Dendritic cell treated with granulocyte-macrophage colony-stimulating factor and Interleukin-4, amounts not matched to agents 40 ng/mL and 50 ng/mL, for 4 days (primary cell): ENCODE data around the gene LENG1.
"Not testable (repeated sequence)": the region's sequence is repeated elsewhere in the genome, so short reads cannot be mapped to it uniquely, and the experiment has no call there.

Experiments
- H3K27ac Mint-ChIP-seq: one replicate; pipeline ENCODE4 v1.8.0; 2022; ENCODE audit warnings: mild to moderate bottlenecking, mixed read lengths
- H3K27me3 Mint-ChIP-seq: one replicate; pipeline ENCODE4 v1.8.0; 2022; ENCODE audit warnings: mild to moderate bottlenecking, mixed read lengths
- H3K36me3 Mint-ChIP-seq: one replicate; pipeline ENCODE4 v1.8.0; 2022; ENCODE audit warnings: low read depth, mixed read lengths
- H3K4me1 Mint-ChIP-seq: one replicate; pipeline ENCODE4 v1.8.0; 2022; ENCODE audit warnings: low read depth, mixed read lengths
- H3K4me3 Mint-ChIP-seq: one replicate; pipeline ENCODE4 v1.8.0; 2022; ENCODE audit warnings: mild to moderate bottlenecking, moderate library complexity, mixed read lengths
- H3K9me3 Mint-ChIP-seq: one replicate; pipeline ENCODE4 v1.8.0; 2022; ENCODE audit warnings: mixed read lengths
- intact Hi-C: fragments of 100-400 bp; cut with micrococcal nuclease; formaldehyde crosslinking; loops from one replicate; pipeline ENCODE4 v1.15.0; 2022

LENG1 gene

DNA sequence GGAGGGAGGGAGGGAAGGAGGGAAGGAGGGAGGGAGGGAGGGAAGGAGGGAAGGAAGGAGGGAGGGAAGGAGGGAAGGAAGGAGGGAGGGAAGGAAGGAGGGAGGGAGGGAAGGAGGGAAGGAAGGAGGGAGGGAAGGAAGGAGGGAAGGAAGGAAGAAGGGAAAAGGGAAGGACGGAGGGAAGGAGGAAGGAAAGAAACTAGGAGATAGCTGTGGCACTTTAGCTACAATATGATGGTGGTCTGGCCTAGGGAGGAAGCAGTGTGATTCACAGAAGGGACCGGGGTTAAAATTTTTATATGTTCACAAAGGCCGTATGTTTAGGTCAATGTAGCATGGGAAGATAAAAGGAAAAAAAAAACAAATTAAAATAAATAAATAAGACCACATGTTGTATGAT is 22.4 kb upstream of the LENG1 start:
- intact Hi-C loops, H3K27ac Mint-ChIP-seq, H3K9me3 Mint-ChIP-seq, H3K4me3 Mint-ChIP-seq, H3K27me3 Mint-ChIP-seq: not testable (repeated sequence)
- H3K36me3 Mint-ChIP-seq, result peaks cover 82% of the 10 kb centered on the region
- H3K4me1 Mint-ChIP-seq, result peaks cover 37% of the 10 kb centered on the region

DNA sequence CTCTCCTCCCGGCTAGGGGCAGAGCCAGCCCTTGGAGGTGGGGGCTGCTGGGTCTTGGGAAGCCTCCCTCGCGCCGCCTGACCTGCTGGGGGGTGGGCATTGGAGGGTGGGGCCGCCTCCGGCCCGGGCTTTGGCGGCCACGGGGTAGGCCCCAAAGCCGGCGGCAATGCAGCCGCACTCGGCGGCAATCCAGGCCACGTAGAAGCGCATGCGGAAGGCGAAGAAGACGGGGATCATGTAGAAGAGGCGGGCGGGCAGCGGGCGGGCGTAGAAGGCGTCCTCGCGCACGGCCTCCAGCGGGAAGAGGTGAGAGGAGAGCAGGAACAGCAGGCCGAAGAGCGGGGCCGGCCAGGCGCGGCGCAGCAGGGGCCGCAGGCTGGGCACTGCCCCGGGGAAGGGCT is 21.2 kb upstream of the LENG1 start:
- H3K4me1 Mint-ChIP-seq, result peaks cover 31% of the 10 kb centered on the region
- no peak overlapping the region for H3K4me3 Mint-ChIP-seq
- H3K27me3 Mint-ChIP-seq, result no peaks in the 10 kb centered on the region
- intact Hi-C loops, result no loop called here
- no peaks in the 10 kb centered on the region for H3K9me3 Mint-ChIP-seq
- peak overlapping the region; percentile 51 for H3K27ac Mint-ChIP-seq
- H3K36me3 Mint-ChIP-seq, result peaks cover 82% of the 10 kb centered on the region

DNA sequence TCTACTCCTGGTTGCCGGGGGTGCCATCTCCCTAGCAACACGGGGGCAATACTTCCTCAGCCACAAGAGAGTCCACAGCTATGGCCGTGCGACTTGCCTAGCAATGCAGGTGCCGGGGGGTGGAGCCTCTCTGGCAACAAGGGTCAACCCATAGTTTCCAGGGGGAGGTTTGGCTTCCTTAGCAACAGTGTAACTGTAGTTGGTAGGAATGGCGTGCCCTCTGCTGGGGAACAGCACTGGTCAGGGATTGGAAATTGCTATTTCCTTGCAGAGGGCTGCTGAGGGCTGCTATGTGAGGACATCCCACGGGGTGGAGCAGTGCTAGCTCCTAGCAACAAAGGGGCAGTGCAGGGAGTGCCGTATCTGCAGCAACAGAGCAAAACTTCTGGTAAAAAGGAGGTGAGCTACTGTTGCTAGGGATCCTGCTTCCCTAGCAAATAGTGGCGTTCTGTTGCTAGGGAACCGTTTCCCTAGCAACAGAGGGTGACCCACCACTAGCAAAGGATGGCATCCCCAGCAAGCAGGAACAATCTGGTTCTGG is 20.5 kb upstream of the LENG1 start:
- Mint-ChIP-seq H3K4me1 (peaks cover 38% of the 10 kb centered on the region), H3K4me3 (no peak overlapping the region), H3K27me3 (no peaks in the 10 kb centered on the region), H3K36me3 (peaks cover 82% of the 10 kb centered on the region), H3K9me3 (no peaks in the 10 kb centered on the region), H3K27ac (no peak overlapping the region)
- intact Hi-C loops, result no loop called here

DNA sequence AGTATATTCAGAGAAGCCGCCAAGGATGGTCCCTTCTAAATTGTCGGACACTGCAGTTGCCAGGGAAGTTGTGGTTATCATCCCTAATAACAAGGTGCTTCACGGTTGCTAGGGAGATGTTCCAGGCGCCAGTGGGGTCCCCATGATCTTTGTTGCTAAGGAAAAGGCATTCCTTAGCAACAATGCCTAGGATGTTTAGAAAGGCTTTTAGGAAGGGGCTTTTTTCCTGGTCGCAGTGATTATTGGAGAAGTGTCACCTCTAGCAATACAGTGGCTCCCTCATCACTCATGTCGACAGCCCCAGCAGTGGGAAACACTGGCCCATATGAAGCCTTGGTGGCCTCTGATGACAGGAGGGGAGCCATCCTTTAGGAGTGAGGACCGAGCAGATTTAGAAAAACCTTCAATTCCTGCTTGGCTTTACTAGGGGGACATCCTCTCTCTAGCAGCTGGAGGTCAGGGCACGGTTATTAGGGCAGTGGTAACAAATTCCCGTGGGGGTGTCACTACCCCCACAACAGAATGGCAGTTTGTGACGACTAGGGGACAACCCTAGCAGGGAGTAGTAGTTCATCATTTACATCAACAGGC is 19.8 kb upstream of the LENG1 start:
- intact Hi-C loops, result no loop called here
- Mint-ChIP-seq H3K27ac (no peak overlapping the region), H3K36me3 (peaks cover 87% of the 10 kb centered on the region), H3K4me3 (no peak overlapping the region), H3K4me1 (peaks cover 44% of the 10 kb centered on the region), H3K9me3 (no peaks in the 10 kb centered on the region), H3K27me3 (no peaks in the 10 kb centered on the region)

DNA sequence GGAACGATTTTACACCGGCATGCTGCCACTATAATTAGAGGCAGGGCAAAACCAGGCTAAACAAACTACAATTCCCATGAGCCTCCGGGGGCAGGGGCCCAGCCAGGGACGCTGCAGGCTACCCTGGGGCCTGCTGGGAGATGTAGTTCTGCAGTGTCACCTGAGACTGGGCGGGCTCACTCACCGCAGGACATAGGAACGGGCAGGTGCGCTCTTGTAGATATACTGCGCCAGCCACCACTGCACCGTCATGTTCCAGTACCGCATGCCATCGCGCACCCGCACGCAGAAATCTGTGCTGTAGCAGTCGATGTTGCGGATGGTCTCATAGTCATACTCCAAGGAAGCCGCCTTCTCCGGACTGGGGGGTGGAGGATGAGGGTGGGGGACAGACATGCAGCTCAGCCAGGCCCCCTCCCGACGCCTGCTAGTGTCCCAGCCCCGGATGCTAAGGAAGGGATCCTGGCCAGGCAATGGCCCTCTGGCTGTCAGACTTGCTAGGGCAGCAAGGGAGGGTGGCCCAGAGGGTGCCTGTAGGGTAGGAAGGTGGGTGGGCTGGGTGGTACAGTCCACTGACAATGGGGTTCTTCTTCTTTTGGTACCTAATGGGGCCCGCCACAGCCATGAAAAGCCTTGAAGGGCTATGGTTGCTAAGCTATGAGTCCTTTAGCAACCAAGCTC is 19.2 kb upstream of the LENG1 start:
- no peak overlapping the region for H3K27ac Mint-ChIP-seq
- no peak overlapping the region for H3K4me3 Mint-ChIP-seq
- H3K36me3 Mint-ChIP-seq, result peaks cover 82% of the 10 kb centered on the region
- peaks cover 43% of the 10 kb centered on the region for H3K4me1 Mint-ChIP-seq
- H3K27me3 Mint-ChIP-seq, result no peaks in the 10 kb centered on the region
- no peaks in the 10 kb centered on the region for H3K9me3 Mint-ChIP-seq
- intact Hi-C loops, result no loop called here

DNA sequence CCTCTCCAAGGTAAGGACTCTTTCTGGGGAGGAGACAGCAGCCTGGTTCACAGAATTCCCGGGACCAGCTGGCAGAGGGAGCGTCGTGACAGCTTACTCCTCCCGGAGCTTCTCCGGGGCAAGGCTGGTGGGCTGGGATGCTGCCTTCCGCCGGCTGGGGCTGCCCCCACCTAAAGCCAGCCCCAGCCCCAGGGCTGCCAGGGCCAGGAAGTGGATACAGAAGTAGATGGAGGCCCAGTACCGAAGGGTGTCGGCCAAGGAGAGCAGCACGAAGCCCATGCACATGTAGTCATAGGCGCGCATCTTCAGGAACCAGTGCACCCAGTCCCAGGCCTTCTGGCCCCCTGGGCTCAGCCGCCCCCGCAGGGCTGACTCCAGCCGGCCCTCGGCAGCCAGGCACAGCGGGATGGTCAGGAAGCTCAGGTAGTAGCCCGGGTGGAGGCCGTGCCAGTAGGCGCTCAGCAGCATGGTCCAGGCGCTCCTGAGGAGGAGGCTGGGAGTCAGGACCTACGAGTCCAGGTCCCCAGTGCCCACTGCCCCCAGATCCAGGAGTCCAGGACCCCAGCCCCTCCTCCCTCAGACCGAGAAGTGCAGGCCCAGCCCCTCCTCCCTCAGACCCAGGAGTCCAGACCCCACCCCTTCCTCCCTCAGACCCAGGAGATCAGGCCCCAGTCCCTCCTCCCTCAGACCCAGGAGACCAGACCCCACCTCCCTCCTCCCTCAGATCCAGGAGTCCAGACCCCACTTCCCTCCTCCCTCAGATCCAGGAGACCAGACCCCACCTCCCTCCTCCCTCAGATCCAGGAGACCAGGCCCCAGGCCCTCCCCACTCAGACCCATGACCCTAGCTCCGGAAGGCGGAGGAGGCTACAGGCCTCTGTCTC is 14.7 kb upstream of the LENG1 start:
- Mint-ChIP-seq H3K4me3 (no peak overlapping the region), H3K4me1 (peaks cover 54% of the 10 kb centered on the region), H3K27me3 (peaks cover 2% of the 10 kb centered on the region), H3K27ac (peak overlapping the region; percentile 69), H3K9me3 (no peaks in the 10 kb centered on the region), H3K36me3 (peaks cover 42% of the 10 kb centered on the region)
- intact Hi-C loops, result no loop called here

DNA sequence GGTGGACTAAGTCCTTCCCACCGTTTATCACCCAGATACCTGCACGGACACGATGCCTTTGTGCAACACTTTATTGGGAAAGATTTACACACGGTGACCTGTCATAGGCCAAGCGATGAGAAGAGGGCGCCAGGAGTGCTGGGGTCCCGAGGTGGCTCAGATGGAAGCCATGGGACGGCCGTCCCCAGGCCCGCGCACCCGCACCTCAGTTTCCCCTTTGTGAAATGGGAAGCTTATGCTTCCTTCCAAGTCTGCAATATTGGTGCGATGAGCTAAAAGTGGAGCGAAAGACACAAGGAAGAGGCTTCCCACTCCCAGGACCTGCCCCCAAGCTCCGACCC is 13.8 kb upstream of the LENG1 start:
- Mint-ChIP-seq H3K27ac (peak overlapping the region; percentile 72), H3K4me3 (no peak overlapping the region), H3K4me1 (peaks cover 49% of the 10 kb centered on the region), H3K27me3 (peaks cover 2% of the 10 kb centered on the region), H3K9me3 (no peaks in the 10 kb centered on the region), H3K36me3 (peaks cover 34% of the 10 kb centered on the region)
- intact Hi-C loops, result no loop called here

DNA sequence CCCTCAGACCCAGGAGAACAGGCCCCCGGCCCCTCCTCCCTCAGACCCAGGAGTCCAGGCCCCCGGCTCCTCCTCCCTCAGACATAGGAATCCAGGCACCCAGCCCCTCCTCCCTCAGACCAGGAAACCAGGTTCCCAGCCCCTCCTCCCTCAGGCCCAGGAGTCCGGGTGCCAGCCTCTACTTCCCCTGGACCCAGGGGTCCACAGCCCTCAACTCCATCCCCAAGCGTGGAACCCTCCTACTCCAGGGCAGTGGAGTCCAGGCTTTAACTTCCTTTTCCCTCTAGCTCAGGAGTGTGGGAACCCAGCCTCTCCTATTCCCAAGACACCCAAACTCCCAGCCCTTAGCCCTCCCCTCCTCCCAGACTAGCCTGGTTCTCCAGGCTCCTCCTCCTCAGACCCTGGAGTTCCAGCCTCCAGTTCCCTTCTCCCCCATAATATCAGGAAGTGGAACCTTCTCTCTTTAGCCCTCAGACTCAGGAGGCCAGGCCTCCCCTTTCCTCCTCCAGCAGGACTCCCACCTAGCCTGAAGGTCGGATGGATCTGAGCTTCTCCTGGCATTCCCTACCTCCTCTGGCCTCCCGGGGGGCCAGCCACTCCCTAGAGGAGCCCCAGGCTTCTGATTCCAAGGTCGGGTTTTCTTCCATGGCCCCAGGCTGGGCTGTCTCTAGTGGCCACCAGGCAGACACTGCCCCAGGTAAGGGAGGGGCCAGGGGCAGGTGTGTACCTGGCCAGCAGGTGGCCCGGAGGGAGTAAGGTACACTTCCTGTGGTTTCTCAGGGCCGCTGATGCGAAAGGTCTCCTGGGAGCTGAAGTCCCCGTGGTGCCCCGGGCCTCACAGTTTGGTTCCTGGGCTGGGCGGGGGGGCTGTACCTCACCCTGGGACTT is 13.2 kb upstream of the LENG1 start, which contains the start of gene TMC4:
TSS of gene TMC4 (minus strand) at position 690 of the 888 bp plus-strand sequence. CDS start at position 647, 43 bp downstream.
- Mint-ChIP-seq H3K4me3 (no peak within 1 kb of the TSS), H3K27ac (peak within 1 kb of the TSS; percentile 72), H3K27me3 (peaks cover 2% of the 10 kb centered on the region), H3K36me3 (peaks cover 28% of the 10 kb centered on the region), H3K4me1 (peaks cover 50% of the 10 kb centered on the region), H3K9me3 (no peaks in the 10 kb centered on the region)
- intact Hi-C loops, result no loop called here

DNA sequence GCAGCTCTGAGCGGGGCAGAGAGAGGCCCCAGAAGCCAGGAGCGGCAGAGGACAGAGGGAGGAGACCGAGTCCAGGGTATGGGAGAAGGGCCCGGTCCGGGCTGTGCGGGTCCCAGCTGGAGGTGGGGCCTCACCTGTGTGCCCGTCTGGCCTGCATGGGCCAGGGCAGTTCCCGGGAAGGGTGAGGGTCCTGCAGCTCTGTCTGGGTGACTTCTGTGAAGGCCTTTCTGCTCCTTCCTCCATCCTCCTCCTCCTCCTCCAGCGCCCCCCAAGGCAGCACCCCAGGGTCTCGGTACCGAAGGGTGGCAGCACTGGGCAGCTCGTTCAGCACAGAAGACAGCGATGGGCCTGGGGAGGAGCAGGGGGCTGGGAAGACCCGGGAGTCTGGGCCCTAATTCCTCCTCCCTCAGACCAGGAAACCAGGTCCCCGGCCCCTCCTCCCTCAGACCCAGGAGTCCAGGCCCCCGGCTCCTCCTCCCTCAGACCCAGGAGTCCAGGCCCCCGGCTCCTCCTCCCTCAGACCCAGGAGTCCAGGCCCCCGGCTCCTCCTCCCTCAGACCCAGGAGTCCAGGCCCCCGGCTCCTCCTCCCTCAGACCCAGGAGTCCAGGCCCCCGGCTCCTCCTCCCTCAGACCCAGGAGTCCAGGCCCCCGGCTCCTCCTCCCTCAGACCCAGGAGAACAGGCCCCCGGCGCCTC is 12.4 kb upstream of the LENG1 start:
- H3K4me3 Mint-ChIP-seq, intact Hi-C loops, H3K27me3 Mint-ChIP-seq, H3K9me3 Mint-ChIP-seq: not testable (repeated sequence)
- Mint-ChIP-seq H3K4me1 (peaks cover 50% of the 10 kb centered on the region), H3K27ac (peak overlapping the region; percentile 18), H3K36me3 (peaks cover 26% of the 10 kb centered on the region)

DNA sequence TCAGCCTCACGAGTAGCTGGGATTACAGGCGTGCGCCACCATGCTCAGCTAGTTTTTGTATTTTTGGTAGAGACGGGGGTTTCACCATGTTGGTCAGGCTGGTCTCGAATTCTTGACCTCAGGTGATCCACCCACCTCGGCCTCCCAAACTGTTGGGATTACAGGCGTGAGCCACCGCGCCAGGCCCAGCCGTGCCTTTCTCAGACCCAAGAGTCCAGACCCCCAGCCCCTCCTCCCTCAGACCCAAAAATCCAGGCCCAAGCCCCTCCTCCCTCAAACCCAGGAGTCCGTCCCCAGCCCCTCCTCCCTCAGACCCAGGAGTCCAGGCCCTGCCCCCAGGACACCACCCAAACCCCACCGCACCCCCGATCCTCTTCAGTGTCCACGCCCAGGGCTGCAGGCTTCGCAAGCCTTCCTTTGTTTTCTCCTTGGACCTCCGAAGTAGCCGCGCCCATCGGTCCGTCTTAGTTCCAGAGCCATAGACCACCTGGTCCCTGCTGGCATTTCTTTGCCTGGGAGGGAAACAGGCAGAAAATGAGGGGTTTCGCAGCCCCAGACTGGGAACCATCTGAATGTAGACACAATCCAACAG is 9.7 kb upstream of the LENG1 start:
- H3K9me3 Mint-ChIP-seq, result no peaks in the 10 kb centered on the region
- H3K4me1 Mint-ChIP-seq, result peaks cover 49% of the 10 kb centered on the region
- H3K36me3 Mint-ChIP-seq, result peaks cover under 1% of the 10 kb centered on the region
- H3K4me3 Mint-ChIP-seq, result no peak overlapping the region
- peaks cover 22% of the 10 kb centered on the region for H3K27me3 Mint-ChIP-seq
- H3K27ac Mint-ChIP-seq, result no peak overlapping the region
- intact Hi-C loops, result loop anchor here (2.0 kb wide), 2 partner anchors 62 to 98 kb away; no protein-coding TSS in a partner anchor

DNA sequence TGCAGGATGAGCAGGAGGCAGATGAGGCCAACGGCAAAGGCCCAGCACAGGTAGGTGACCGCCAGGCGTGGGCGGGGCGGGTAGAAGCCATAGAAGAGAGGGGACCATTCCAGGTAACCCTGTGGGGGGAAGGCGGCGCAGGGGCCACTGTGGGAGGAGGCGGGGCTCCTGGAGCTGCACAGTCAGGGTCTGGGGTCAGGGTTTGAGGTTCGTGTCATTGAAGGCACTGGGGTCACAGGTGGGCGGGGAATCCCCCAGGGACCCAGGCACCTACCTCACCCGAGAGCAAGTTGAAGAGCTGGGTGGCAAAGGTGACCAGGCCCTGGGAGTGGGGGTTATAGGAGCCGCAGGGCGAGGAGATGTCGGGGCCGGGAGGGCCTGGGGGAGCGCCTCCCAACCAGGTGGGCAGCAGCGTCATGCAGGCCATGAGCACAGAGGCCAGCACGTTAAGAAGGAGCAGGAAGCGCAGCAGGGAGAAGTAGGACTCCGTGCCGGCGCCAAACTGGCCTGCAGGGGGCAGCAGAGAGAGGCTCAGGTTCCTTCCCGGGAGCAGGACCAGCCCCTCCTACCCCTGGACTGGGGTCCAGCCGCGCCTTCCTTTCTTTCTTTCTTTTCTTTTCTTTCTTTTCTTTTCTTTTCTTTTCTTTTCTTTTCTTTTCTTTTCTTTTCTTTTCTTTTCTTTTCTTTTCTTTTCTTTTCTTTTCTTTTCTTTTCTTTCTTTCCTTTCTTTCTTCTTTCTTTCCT is 8.8 kb upstream of the LENG1 start:
- Mint-ChIP-seq H3K27me3 (peaks cover 25% of the 10 kb centered on the region), H3K27ac (peak overlapping the region; percentile 52), H3K36me3 (no peaks in the 10 kb centered on the region), H3K4me3 (peak overlapping the region; percentile 10), H3K4me1 (peaks cover 50% of the 10 kb centered on the region), H3K9me3 (no peaks in the 10 kb centered on the region)
- intact Hi-C loops, result loop anchor here (2.0 kb wide), 2 partner anchors 62 to 98 kb away; no protein-coding TSS in a partner anchor

DNA sequence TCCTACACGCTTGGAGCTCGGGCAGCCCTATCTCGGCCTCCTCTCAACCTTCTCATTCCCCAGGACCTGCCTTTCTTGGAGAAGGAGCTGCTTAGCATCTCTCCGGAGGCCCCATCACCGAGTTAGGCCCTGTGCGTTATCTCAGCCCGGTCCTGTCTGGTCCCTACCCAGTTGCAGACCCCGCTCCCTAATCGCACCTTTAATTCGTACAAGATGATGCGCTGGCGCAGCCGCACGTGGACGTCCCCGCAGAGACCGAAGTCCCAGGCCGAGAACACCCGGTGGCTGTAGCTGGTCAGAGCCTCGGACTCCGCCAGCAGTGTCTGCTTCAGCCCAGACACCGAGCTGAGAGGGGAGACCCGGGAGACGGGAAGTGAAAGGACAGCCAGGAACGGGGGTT is 5.7 kb upstream of the LENG1 start:
- no peaks in the 10 kb centered on the region for H3K9me3 Mint-ChIP-seq
- no peak overlapping the region for H3K4me3 Mint-ChIP-seq
- intact Hi-C loops, result no loop called here
- peaks cover 25% of the 10 kb centered on the region for H3K27me3 Mint-ChIP-seq
- H3K27ac Mint-ChIP-seq, result peak overlapping the region; percentile 26
- peaks cover 10% of the 10 kb centered on the region for H3K36me3 Mint-ChIP-seq
- H3K4me1 Mint-ChIP-seq, result peaks cover 60% of the 10 kb centered on the region
